GM23338 (cell line): Measurements from ENCODE around the gene TBL1XR1. TPM values are rescaled to one million over a fixed set of nuclear protein-coding genes. Genes with fewer than 3 reads are reported as not detected.
A peak's percentile ranks its signal among the peaks of the same experiment; 100 is the strongest.

Experiments used
- ATAC-seq: fragments of 200-7000 bp; cut with Tn5 transposase; 3 replicates; pipeline ENCODE4 v1.9.1; 2020
- DNase-seq: peaks from one replicate; pipeline ENCODE4 v3.0.0-alpha.2; 2015; ENCODE audit warnings: low spot score
- H2AFZ ChIP-seq: fragments of 200-600 bp; sonication (generic); 2 replicates; pipeline ENCODE4 v1.8.0; 2016; ENCODE audit warnings: antibody characterized with exemption, mild to moderate bottlenecking, moderate library complexity
- H3F3A ChIP-seq: fragments of 200-600 bp; sonication (generic); replicated peaks from 2 replicates; pipeline ENCODE4 v1.8.0; 2017; ENCODE audit warnings: antibody characterized with exemption, mixed run types, low read depth
- H3K27ac ChIP-seq: fragments of 200-600 bp; sonication (generic); 2 replicates; pipeline ENCODE4 v1.6.1; 2016; ENCODE audit warnings: low read depth
- H3K27me3 ChIP-seq: fragments of 200-600 bp; sonication (generic); 2 replicates; pipeline ENCODE4 v1.8.0; 2016; ENCODE audit warnings: mild to moderate bottlenecking, mixed run types, moderate library complexity; ENCODE audit not compliant: insufficient read depth
- H3K36me3 ChIP-seq: fragments of 200-600 bp; sonication (generic); 2 replicates; pipeline ENCODE4 v1.8.0; 2016; ENCODE audit warnings: mild to moderate bottlenecking; ENCODE audit not compliant: insufficient read depth
- H3K4me1 ChIP-seq: fragments of 200-600 bp; sonication (generic); 2 replicates; pipeline ENCODE4 v1.8.0; 2016; ENCODE audit warnings: mild to moderate bottlenecking, moderate library complexity; ENCODE audit not compliant: insufficient read depth
- H3K4me2 ChIP-seq: fragments of 200-600 bp; sonication (generic); 2 replicates; pipeline ENCODE4 v1.7.1; 2017; ENCODE audit warnings: mixed run types
- H3K4me3 ChIP-seq: fragments of 200-600 bp; sonication (generic); 2 replicates; pipeline ENCODE4 v1.6.1; 2016; ENCODE audit warnings: mixed run types
- H3K79me2 ChIP-seq: fragments of 200-600 bp; sonication (generic); replicated peaks from 2 replicates; pipeline ENCODE4 v1.8.0; 2017; ENCODE audit warnings: mild to moderate bottlenecking; ENCODE audit not compliant: insufficient read depth
- H3K9me2 ChIP-seq: fragments of 200-600 bp; sonication (generic); 2 replicates; pipeline ENCODE4 v1.8.0; 2017; ENCODE audit not compliant: insufficient read depth
- H4K20me1 ChIP-seq: fragments of 200-600 bp; sonication (generic); replicated peaks from 2 replicates; pipeline ENCODE4 v1.8.0; 2017; ENCODE audit warnings: mild to moderate bottlenecking; ENCODE audit not compliant: insufficient read depth
- H3K27ac Mint-ChIP-seq: 2 replicates; pipeline ENCODE4 v1.8.0; 2020; ENCODE audit warnings: inconsistent platforms, mild to moderate bottlenecking, moderate library complexity, mixed read lengths
- H3K27me3 Mint-ChIP-seq: 3 replicates; pipeline ENCODE4 v1.8.0; 2022; ENCODE audit warnings: low read depth, mild to moderate bottlenecking, moderate library complexity, mixed read lengths, inconsistent platforms; ENCODE audit not compliant: insufficient read depth, poor library complexity
- H3K36me3 Mint-ChIP-seq: 3 replicates; pipeline ENCODE4 v1.8.0; 2021; ENCODE audit warnings: low read depth, mild to moderate bottlenecking, inconsistent platforms, moderate library complexity, mixed read lengths
- H3K4me1 Mint-ChIP-seq: 3 replicates; pipeline ENCODE4 v1.8.0; 2020; ENCODE audit warnings: mild to moderate bottlenecking, inconsistent platforms, mixed read lengths
- H3K4me3 Mint-ChIP-seq: 3 replicates; pipeline ENCODE4 v1.8.0; 2021; ENCODE audit warnings: moderate library complexity, mild to moderate bottlenecking, inconsistent platforms, mixed read lengths
- H3K9me3 Mint-ChIP-seq: 3 replicates; pipeline ENCODE4 v1.8.0; 2020; ENCODE audit warnings: moderate library complexity, mild to moderate bottlenecking, inconsistent platforms, mixed read lengths
- CREB1 ChIP-seq: fragments of 250-450 bp; sonication (Bioruptor Pico); IDR thresholded peaks from 2 replicates; pipeline ENCODE4 v1.5.0; 2020; ENCODE audit warnings: low read depth, mild to moderate bottlenecking, moderate library complexity
- CTCF ChIP-seq, 2 experiments: fragments of 200-600 bp in 1 of 2; sonication (generic) in 1 of 2; conservative IDR thresholded peaks; 2 replicates each; pipeline versions ENCODE4 v1.5.1 to v1.6.1; 2016 to 2017; ENCODE audit warnings: antibody characterized with exemption in 2 of 2, low read depth in 2 of 2, mild to moderate bottlenecking in 2 of 2, moderate library complexity in 1 of 2
- ETS1 ChIP-seq: IDR thresholded peaks from 2 replicates; pipeline ENCODE4 v1.6.1; 2016; ENCODE audit warnings: antibody characterized with exemption
- EZH2 ChIP-seq: fragments of 200-600 bp; sonication (generic); IDR thresholded peaks from one replicate; pipeline ENCODE4 v1.8.0; 2017; ENCODE audit warnings: antibody characterized with exemption, mild to moderate bottlenecking, low read depth; ENCODE audit not compliant: unreplicated experiment
- EZH2phosphoT487 ChIP-seq: fragments of 200-600 bp; sonication (generic); IDR thresholded peaks from one replicate; pipeline ENCODE4 v1.8.1; 2018; ENCODE audit warnings: antibody characterized with exemption; ENCODE audit not compliant: unreplicated experiment
- JUNB ChIP-seq: IDR thresholded peaks from one replicate; pipeline ENCODE4 v1.6.1; 2016; ENCODE audit warnings: antibody characterized with exemption; ENCODE audit not compliant: unreplicated experiment
- NANOG ChIP-seq: IDR thresholded peaks from 2 replicates; pipeline ENCODE4 v1.6.1; 2016; ENCODE audit warnings: antibody characterized with exemption, borderline replicate concordance
- POLR2AphosphoS5 ChIP-seq: IDR thresholded peaks from 2 replicates; pipeline ENCODE4 v1.6.1; 2016; ENCODE audit warnings: antibody characterized with exemption, low read depth
- REST ChIP-seq: IDR thresholded peaks from one replicate; pipeline ENCODE4 v1.6.1; 2018; ENCODE audit warnings: antibody characterized with exemption; ENCODE audit not compliant: unreplicated experiment
- STAT1 ChIP-seq: IDR thresholded peaks from one replicate; pipeline ENCODE4 v1.6.1; 2016; ENCODE audit warnings: antibody characterized with exemption; ENCODE audit not compliant: unreplicated experiment
- ZNF114 ChIP-seq: fragments of 250-450 bp; sonication (Bioruptor Pico); IDR thresholded peaks from 2 replicates; pipeline ENCODE4 v1.5.0; 2020; ENCODE audit warnings: mild to moderate bottlenecking, moderate library complexity
- ZNF331 ChIP-seq: fragments of 250-450 bp; sonication (Bioruptor Pico); IDR thresholded peaks from 2 replicates; pipeline ENCODE4 v1.5.0; 2020; ENCODE audit warnings: low read depth, mild to moderate bottlenecking, moderate library complexity
- ZNF462 ChIP-seq: fragments of 250-450 bp; sonication (Bioruptor Pico); IDR thresholded peaks from 2 replicates; pipeline ENCODE4 v1.5.0; 2020; ENCODE audit warnings: mild to moderate bottlenecking, moderate library complexity
- polyA plus RNA-seq: library from polyadenylated mRNA; unstranded; fragments of >200 nt; fragmentation: Nextera tagmentation; extraction: Ambion mirVana; gene quantifications from 2 replicates; pipeline ENCODE4 v1.2.1, GENCODE V29; 2016
- total RNA-seq: library from RNA; depleted of rRNA; stranded (reverse); fragments of >200 nt; shearing (Covaris generic); gene quantifications from 2 replicates; pipeline ENCODE4 v1.2.3, GENCODE V29; 2014

The TBL1XR1 gene
- total and polyA plus RNA-seq, 2 experiments from 2014 or later = 49.6 to 122 TPM

- H3K27me3 Mint-ChIP-seq = peaks cover 3% of the 10 kb centered on the region
- H3K9me2 ChIP-seq = no peaks in the 10 kb centered on the region
- peak overlapping the region; percentile 38; the same call in 1 of the 2 replicates for H2AFZ ChIP-seq
- H3K4me2 ChIP-seq = no peak overlapping the region
- no peaks in the 10 kb centered on the region for H3K36me3 Mint-ChIP-seq
- ATAC-seq = no peak
- H3K36me3 ChIP-seq = no peaks in the 10 kb centered on the region
- no peaks in the 10 kb centered on the region for H3K79me2 ChIP-seq
- H3K27ac ChIP-seq = no peak overlapping the region
- H3F3A ChIP-seq = no peaks in the 10 kb centered on the region
- no peaks in the 10 kb centered on the region for H3K9me3 Mint-ChIP-seq
- H4K20me1 ChIP-seq = no peaks in the 10 kb centered on the region
- H3K27me3 ChIP-seq = no peaks in the 10 kb centered on the region
- no peak for DNase-seq
- no peak overlapping the region for H3K27ac Mint-ChIP-seq
- TF ChIP-seq ETS1 (no peak), ZNF331 (no peak), STAT1 (no peak), POLR2AphosphoS5 (no peak), JUNB (no peak), CTCF (conservative IDR thresholded peaks at IDR 0.05; ENCODE audit: low read depth in 2 of 2) (no peak), ZNF462 (CRISPR knock-in tag) (no peak), ZNF114 (CRISPR knock-in tag) (no peak), EZH2 (no peak), NANOG (no peak), EZH2phosphoT487 (no peak), REST (no peak), CREB1 (no peak)
- no peaks in the 10 kb centered on the region for H3K4me1 Mint-ChIP-seq
- no peak overlapping the region for H3K4me3 ChIP-seq
- no peaks in the 10 kb centered on the region for H3K4me1 ChIP-seq
- no peak overlapping the region for H3K4me3 Mint-ChIP-seq
Observed at GRCh38 chr3:177220136-177220974, 23.1 kb upstream of the TBL1XR1 start.
